Peyer's patch (tissue), 4 donors: Measurements from ENCODE around the gene ADPRS. TPM values are rescaled to one million over a fixed set of nuclear protein-coding genes. Genes with fewer than 3 reads are reported as not detected.

Experiments
- DNase-seq, 3 donors: peaks; one replicate each; pipeline ENCODE4 v3.0.0-alpha.2; 2017 to 2019
- H3K27ac ChIP-seq, 4 donors: fragments of 200-600 bp; sonication (generic); one replicate each; pipeline ENCODE4 v1.5.1; 2016 to 2019
- H3K27me3 ChIP-seq, 2 donors: fragments of 200-600 bp; sonication (generic); one replicate each; pipeline ENCODE4 v1.5.1; 2019
- H3K36me3 ChIP-seq, 3 donors: fragments of 200-600 bp; sonication (generic); one replicate each; pipeline ENCODE4 v1.5.1; 2016 to 2019
- H3K4me1 ChIP-seq, 4 donors: fragments of 200-600 bp; sonication (generic); one replicate each; pipeline ENCODE4 v1.5.1; 2016 to 2019
- H3K4me3 ChIP-seq, 4 donors: fragments of 200-600 bp; sonication (generic); 1 replicate in 3 of 4; 2 replicates in 1 of 4; pipeline ENCODE4 v1.5.1; 2016 to 2019; ENCODE audit warnings: mild to moderate bottlenecking in 1 of 4
- H3K9me3 ChIP-seq, 4 donors: fragments of 200-600 bp; sonication (generic); one replicate each; pipeline ENCODE4 v1.5.1; 2016 to 2019; ENCODE audit warnings: mild to moderate bottlenecking in 1 of 4
- POLR2A ChIP-seq, 2 donors: fragments of 450-650 bp; IDR thresholded peaks; one replicate each; pipeline ENCODE4 v1.5.1; 2017; ENCODE audit warnings: antibody characterized with exemption in 2 of 2, mild to moderate bottlenecking in 2 of 2, moderate library complexity in 2 of 2
- total RNA-seq, 4 donors: library from RNA; depleted of rRNA; stranded (reverse); fragments of >200 nt; gene quantifications; one replicate each; pipeline ENCODE4 v1.1.0, GENCODE V29; 2016
- TF ChIP-seq, protein P1 (sequence below), 6 experiments: fragments of 450-650 bp in 4 of 6; fragments of 200-600 bp in 2 of 6; sonication (generic) in 1 of 6; IDR thresholded peaks; one replicate each; pipeline ENCODE4 v1.5.1; 2017 to 2019; ENCODE audit warnings: antibody characterized with exemption in 6 of 6, mild to moderate bottlenecking in 3 of 6, moderate library complexity in 1 of 6

The ADPRS gene, protein sequence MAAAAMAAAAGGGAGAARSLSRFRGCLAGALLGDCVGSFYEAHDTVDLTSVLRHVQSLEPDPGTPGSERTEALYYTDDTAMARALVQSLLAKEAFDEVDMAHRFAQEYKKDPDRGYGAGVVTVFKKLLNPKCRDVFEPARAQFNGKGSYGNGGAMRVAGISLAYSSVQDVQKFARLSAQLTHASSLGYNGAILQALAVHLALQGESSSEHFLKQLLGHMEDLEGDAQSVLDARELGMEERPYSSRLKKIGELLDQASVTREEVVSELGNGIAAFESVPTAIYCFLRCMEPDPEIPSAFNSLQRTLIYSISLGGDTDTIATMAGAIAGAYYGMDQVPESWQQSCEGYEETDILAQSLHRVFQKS
- 10 to 100 TPM; 16.5 to 50.0 (median 30.8) TPM for total RNA-seq

DNA sequence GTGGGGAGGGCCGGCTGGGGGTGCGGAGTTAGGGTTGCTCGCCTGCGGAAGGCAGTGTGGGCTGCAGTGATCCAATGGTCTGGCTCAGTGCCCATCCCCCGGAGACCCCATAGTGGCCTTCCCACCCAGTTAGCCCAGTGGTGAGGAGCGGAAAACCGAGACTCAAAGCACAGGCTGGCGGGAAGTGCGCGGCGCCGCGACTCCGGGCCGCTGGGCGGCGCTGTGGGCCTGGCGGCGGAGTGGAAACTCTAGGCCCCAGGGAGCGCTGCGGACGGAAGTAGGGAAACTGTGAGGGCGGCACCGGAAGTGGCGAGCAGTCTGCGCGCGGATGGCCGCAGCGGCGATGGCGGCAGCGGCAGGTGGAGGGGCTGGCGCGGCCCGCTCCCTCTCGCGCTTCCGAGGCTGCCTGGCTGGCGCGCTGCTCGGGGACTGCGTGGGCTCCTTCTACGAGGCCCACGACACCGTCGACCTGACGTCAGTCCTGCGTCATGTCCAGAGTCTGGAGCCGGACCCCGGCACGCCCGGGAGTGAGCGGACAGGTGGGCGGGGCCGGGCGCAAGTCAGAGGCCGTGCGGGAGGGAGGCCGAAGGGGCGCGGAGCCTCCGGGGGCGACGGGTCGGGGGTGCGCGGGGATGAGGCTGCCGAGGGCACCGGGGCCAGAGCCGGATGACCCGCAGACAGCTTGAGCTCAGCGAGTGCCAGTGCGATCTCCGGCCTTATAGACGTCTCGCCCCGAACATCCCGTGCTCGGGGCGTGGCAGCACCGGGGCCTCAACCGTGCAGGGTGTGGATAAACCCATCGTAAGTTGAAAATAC lies at the start of gene ADPRS:
TSS of gene ADPRS (plus strand) at position 316 of the 816 bp plus-strand sequence. CDS start at position 329, 13 bp downstream.
- peaks cover 0 to 35% (median 13%) of the 10 kb centered on the region in 4 donors for H3K4me1 ChIP-seq

DNA sequence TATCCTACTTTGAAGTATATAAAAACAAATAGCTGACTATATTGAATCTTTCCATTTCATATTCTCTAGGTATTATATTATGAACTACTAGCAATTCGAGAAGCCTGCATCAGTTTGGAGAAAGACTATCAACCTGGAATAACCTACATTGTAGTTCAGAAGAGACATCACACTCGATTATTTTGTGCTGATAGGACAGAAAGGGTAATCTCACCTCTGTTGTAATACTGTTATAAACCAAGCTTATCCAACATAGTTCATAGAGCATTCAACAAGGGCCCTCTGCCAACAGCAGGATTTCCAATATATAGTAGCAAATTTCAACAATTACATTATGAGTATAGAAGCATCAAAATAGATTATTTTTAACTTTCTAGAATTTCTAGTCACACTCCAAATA lies 48.5 kb upstream of the ADPRS start:
- Histone ChIP-seq H3K4me3 (no peak overlapping the region), H3K36me3 (peaks cover 0 to 72% (median 0%) of the 10 kb centered on the region in 3 donors), H3K27ac (no peak overlapping the region), H3K4me1 (no peaks in the 10 kb centered on the region), H3K9me3 (no peaks in the 10 kb centered on the region), H3K27me3 (no peaks in the 10 kb centered on the region)
- no peak for DNase-seq
- no peak for TF ChIP-seq POLR2A (IDR thresholded peaks at IDR 0.05)
- TF ChIP-seq, protein P1, sequence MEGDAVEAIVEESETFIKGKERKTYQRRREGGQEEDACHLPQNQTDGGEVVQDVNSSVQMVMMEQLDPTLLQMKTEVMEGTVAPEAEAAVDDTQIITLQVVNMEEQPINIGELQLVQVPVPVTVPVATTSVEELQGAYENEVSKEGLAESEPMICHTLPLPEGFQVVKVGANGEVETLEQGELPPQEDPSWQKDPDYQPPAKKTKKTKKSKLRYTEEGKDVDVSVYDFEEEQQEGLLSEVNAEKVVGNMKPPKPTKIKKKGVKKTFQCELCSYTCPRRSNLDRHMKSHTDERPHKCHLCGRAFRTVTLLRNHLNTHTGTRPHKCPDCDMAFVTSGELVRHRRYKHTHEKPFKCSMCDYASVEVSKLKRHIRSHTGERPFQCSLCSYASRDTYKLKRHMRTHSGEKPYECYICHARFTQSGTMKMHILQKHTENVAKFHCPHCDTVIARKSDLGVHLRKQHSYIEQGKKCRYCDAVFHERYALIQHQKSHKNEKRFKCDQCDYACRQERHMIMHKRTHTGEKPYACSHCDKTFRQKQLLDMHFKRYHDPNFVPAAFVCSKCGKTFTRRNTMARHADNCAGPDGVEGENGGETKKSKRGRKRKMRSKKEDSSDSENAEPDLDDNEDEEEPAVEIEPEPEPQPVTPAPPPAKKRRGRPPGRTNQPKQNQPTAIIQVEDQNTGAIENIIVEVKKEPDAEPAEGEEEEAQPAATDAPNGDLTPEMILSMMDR (IDR thresholded peaks at IDR 0.05): no peak

More for the DNA sequence above, at the start of gene ADPRS:
- H3K27ac ChIP-seq: peak within 1 kb of the TSS; percentile 78 to 92 (median 90)
- peak; percentile 82 to 94 (median 93) for DNase-seq
- H3K27me3 ChIP-seq: no peaks in the 10 kb centered on the region
- TF ChIP-seq, protein P1 (IDR thresholded peaks at IDR 0.05): peak; percentile 97 to 99 (median 99)
- TF ChIP-seq POLR2A (IDR thresholded peaks at IDR 0.05): peak; percentile 88 to 90
- H3K9me3 ChIP-seq: no peaks in the 10 kb centered on the region
- H3K4me3 ChIP-seq: peak within 1 kb of the TSS; percentile 83 to 98 (median 88)
- H3K36me3 ChIP-seq: peaks cover 0 to 33% (median 0%) of the 10 kb centered on the region in 3 donors

- Histone ChIP-seq H3K9me3 (no peaks in the 10 kb centered on the region), H3K4me1 (no peaks in the 10 kb centered on the region), H3K4me3 (no peak overlapping the region), H3K36me3 (peaks cover 0 to 21% (median 0%) of the 10 kb centered on the region in 3 donors), H3K27ac (no peak overlapping the region), H3K27me3 (no peaks in the 10 kb centered on the region)
- no peak for TF ChIP-seq POLR2A (IDR thresholded peaks at IDR 0.05)
- TF ChIP-seq, protein P1 (IDR thresholded peaks at IDR 0.05): no peak
- no peak for DNase-seq
These were observed 36.9 kb upstream of the ADPRS start for GRCh38 chr1:36051821-36052220.

- Histone ChIP-seq H3K27me3 (no peaks in the 10 kb centered on the region), H3K9me3 (no peaks in the 10 kb centered on the region), H3K27ac (no peak overlapping the region), H3K4me3 (no peak overlapping the region), H3K4me1 (no peaks in the 10 kb centered on the region), H3K36me3 (peaks cover 0 to 9% (median 0%) of the 10 kb centered on the region in 3 donors)
- no peak for DNase-seq
- TF ChIP-seq, protein P1 (IDR thresholded peaks at IDR 0.05): no peak
- TF ChIP-seq POLR2A (IDR thresholded peaks at IDR 0.05): no peak
These were observed 34.7 kb upstream of the ADPRS start for GRCh38 chr1:36053978-36054377.

DNA sequence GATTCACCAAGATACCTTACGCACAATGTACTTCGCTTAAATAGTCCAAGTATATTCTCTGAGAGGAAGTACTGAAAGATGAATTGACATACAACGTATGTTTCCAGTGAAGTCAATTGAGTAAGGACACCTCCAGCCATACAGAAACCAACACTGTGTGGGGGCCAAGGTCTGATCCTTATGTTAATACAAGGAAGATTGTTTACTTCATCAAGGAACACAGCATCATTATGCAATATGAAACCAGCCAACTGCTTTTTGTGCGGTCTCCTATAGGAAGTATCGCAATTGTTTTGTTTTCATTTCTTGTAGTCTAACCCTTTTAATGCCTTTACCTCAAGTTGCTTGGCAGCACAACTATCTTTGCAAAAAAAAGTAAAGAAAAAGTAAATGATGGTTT lies 33.0 kb upstream of the ADPRS start:
- Histone ChIP-seq H3K4me1 (no peaks in the 10 kb centered on the region), H3K27ac (no peak overlapping the region), H3K27me3 (no peaks in the 10 kb centered on the region), H3K36me3 (peaks cover 0 to 9% (median 0%) of the 10 kb centered on the region in 3 donors), H3K4me3 (no peak overlapping the region), H3K9me3 (no peaks in the 10 kb centered on the region)
- DNase-seq: no peak
- TF ChIP-seq POLR2A (IDR thresholded peaks at IDR 0.05): no peak
- TF ChIP-seq, protein P1 (IDR thresholded peaks at IDR 0.05): no peak
